T-helper 9 cell (primary cell): ENCODE measurements around the gene OCA2.

Experiments used
- DNase-seq: peaks from one replicate; pipeline ENCODE4 v3.0.0-alpha.2; 2020

OCA2 gene

DNA sequence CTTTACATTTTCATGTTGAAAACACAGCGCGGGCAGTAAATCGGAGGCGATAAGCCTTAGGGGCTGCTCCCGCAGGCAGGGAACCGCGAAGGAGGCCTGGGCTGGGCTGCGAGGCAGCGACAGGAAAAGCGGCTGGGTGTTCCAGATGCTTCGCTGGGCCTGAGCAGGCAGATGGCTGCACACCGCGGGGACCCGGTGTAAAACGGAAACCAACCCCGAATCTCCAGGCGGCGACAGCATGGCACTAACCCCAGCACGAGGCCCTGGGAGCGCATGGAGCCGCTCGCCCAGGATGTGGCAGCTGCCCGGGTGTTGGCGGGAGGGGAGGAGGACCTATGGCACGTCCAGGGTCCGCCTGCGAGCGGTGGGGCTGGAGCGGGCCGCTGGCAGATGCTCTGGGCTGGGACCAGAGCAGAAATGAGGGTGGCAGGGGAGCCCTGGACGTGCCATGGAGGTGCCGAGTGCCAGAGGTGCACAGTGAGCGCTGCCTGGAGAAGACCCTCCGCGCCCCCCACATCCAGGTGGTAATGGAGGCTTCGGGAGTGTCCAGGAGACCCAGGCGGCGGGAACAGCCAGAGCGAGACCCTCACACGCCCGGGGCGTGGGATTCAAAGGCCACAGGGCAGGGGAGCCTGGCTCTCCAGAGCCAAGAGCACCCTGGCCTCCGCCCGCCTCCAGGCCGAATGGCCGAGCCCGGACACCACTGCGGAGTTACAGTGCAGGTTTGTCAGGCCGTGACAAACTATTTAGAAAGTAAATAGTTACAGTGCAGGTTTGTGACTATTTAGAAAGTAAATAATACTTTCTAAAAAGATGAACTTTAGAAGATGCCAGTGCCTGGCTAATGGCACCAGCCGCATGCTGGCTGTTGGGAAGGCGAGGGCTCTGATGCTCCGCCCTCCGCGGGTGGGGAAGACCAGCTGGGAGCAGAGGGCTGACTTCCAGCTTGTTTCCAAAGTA lies 293.6 kb downstream of the OCA2 start:
- no peak for DNase-seq

DNA sequence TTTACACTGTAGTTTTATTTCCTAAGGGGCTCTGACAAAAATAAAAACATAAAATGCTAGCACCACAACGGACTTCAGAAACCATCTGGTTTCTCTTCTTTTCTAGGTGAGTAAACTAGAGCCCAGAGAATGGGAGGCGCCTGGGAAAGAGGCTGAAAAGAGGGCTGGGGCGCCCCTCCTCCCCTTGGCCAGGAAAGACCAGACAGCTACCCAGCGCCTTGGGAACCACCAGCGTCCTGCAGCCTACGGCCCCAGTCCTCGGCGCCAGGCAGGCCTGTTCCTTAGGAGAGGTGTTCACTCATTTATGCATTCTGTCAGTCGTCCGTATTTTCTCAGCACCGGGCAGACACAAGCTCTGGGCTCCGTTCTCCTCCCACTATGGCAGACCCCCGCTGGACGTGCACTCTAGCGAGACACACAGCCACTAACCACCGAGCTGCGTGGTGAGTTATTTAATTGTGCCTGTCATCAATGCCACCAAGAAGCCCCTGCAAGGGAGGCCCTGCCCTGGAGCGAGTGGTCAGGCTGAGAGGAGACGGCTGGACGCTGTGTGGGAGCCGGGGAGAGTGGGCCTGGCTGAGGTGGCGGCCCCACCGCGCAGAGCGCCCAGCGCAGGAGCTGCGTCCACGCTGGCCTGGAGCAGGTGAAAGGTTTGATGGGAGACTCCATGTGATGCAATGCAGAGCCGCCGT lies 294.4 kb downstream of the OCA2 start:
- no peak for DNase-seq

DNA sequence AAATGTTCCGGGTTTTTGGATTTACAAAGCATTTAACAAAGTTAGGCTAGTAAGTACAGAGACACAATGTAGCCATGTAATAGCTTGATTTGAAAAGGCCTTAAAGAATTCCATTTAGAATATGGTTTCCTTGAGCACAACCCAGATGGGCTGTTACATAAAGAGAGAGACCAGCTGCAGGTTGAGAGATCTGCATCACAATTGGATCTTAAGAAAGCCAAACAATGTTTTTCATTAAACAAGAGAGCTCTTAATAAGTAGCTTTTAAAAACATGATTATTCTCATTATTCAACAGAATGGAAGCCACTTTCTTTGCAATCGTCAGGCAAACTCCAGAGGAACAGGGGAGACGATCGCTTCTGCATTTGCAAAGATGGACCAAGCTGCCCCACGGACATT lies 300.3 kb downstream of the OCA2 start:
- DNase-seq, result no peak

DNA sequence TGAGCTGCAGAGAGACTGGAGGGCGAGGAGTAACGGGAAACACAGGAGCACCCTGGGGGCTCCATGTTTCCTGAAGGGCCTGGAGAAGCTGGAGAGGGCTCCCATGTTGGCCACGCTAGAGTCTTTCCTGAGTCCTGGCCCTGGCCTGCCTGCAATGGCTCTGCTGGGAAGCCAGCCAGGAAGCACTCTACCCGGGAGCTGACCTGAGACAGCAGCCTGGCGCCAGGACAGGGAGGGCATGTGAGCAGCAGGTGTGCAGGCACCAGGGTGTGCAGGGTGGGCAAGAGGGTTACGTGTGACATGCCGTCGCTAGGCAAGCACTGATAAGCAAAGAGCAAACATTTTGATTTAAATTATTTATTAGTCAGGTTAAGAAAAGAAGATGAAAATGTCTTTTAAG lies 301.4 kb downstream of the OCA2 start:
- no peak for DNase-seq

DNA sequence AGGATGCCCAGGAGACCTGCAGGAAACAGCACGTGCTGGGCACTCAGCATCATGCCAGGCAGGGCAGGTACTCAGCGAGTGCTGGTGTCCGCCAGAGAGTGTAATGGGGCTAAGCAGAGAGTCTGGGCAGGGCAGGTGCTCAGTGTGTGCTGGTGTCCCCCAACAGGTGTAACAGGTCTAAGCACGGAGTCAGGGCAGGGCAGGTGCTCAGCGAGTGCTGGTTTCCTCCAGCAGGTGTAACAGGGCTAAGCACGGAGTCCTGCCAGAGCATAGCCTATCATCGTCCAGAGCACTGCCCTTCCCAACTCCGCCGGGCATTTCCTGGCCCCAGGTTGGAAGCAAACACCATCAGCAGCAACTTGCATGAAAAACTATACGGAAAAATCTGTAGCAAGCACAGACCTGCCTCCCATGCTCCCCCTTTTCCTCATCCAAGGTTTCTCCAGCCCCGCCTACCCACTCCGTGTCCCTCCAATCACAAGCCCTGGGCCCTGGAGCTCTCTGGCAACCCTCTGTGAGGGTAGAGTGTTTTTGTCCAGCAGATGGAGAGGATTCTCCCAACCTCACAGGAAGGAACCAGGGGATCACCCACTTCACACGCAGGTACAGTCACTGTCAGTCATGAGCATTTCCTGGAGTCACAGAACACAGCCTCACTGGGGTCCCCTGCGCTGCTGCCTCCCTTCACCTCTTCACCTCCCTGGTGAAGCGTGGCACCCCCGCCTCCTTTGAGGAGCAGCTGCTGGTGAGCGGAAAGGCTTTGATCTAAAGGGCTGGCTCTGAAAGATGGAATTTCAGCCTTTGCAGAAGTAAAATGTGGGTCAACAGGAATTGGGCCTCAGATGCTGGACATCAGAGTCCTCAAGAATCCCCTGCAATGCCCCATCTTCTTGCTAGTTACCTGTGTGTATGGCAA lies 302.5 kb downstream of the OCA2 start:
- DNase-seq, result no peak

DNA sequence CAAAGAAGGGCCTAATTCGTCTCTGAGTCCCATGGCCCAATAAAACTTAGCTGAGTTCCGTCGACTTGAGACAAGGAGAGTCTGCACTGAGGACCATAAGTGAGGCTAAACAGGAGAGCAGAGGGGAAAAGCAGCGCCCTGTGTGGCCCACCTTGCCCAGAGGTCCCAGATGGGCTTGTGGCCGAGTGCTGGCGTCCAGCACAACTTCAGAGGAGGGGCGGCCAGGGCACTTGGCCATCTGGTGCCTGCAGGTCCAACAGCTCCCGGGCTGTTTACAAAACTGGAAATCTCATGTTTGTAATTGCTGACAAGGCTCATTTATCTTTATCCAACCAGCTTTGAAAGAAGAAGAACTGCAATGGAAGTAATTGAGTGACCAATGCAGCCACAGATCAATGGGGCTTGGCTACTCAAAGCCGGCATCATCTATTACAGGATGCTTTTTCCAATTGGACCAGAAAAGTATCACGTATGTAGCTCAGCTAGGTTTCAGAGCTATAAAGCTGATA lies 306.3 kb downstream of the OCA2 start:
- DNase-seq, result no peak

DNA sequence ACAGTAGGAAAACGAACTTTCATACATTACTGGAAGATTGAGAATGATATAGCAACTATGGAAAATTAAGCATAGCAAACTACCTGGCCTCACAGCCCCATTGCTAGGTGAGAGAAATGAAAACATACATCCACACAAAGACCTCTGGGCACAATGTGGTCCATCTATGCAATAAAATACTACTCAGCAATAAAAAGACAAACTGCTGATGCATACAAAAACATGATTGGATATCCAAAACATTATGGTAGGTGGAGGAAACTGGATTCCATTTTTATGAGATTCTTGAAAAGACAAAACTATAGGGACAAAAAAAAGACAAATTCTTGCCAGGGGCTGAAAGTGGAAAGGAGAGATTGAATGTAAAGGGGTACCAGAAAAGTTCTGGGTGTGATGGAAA lies 308.8 kb downstream of the OCA2 start:
- DNase-seq, result no peak

DNA sequence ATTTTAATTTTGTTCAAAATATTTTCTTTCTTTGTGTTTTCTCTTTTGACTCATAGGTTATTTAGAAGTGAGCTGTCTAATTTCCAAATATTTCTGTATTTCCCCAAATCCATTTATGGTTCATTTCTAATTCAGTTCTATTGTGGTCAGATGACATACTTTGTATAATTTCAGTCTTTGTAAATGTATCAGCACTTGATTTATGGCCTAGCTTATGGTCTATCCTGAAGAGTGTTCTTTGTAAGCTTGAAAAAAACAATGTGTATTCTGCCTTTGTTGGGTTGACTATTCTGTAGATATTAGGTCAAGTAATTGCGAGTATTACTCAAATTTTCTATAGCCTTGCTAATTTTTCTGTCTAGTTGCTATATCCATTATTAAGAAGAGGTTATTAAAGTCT lies 311.2 kb downstream of the OCA2 start:
- DNase-seq, result no peak

DNA sequence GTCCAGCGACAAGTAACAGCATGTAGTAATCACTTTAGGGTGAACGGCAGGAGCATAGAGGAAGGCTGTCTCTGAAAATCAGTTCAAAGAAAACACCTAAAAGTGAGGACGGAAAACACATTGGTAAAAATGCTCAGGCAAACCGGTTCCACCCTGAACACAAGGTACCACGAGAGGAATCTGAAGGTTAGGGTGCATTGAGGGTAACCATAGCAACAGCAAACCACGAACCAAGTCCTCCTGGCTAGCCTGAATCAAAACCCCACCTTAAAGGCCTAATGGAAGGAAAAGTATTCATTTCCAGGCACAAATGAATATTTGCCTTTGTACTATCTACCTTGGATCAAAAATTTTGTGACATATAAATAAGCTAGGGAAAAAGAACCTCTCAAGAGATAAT lies 315.0 kb downstream of the OCA2 start:
- no peak for DNase-seq

DNA sequence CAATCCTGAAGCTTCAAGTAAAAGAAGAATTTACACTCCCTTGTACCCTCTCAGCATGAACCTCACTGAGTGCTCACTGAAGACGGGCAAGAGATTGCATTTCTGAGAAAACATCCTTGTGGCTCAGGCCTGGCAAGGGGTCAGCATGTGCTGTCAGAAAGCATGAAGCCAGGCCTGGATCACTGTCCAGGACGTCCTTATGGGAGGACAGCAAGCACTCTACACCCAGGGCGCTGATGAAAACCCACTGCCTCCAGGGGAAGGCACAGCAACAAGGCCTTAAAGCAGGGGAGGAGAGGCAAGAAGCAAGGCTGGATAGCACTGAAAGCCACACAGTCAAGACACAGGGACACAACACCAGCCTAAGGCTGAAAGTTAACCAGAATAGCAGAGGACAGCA lies 315.4 kb downstream of the OCA2 start:
- DNase-seq, result no peak

DNA sequence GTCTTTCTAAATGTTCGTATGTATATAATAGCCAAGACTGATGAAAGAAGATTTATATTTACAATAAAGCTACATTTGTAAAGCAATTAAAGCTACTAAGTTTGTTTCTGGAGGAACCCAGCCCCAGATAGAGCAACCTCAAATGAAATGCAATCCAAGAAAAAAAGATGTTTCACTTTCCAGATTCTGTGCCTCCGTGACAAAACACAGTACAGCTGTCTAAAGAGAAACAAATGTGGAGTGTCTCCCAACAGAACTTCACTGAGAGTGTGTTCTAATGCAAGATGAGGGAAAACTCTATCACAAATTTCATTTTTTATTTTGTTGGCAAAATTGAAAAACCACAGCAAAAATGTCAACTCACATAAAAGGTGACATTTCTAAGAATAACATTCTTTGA lies 317.0 kb downstream of the OCA2 start:
- no peak for DNase-seq

DNA sequence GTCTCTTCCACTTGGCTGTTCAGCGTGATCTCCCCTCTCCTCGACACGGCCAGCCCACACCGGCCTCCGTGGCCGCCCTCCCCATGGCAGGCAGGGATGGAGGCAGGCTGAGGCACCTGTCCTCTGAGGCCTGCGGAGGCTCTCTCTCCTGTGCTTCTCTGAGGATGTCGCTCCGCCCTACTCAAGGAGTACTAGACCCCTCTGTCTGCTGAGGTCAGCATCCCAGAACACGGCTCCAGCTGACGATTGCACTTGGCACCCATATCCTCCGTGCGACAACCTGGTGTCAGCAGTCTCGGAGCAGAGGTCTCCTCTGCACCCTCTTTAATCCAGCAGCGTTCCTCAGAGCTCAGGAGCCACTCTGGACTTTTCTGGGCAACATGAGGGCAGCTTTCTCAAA lies 322.6 kb downstream of the OCA2 start:
- no peak for DNase-seq

DNA sequence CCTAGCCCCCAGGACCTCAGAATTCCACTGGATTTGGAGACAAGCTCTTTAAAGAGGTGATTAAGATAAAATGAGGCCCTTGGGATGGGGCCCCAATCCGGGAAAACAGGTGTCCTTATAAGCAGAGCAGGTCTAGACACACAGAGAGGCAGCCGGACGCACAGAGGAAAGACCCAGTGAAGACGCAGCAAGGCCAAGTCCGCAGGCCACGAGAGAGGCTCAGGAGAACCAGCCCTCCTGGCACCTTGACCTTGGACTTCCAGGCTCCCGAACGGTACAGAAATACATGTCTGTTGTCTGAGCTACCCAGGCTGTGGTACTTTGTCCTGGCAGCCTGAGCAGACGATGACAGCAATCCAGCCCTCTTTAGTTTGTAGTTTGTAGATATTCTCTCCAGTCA lies 324.5 kb downstream of the OCA2 start:
- DNase-seq, result no peak

DNA sequence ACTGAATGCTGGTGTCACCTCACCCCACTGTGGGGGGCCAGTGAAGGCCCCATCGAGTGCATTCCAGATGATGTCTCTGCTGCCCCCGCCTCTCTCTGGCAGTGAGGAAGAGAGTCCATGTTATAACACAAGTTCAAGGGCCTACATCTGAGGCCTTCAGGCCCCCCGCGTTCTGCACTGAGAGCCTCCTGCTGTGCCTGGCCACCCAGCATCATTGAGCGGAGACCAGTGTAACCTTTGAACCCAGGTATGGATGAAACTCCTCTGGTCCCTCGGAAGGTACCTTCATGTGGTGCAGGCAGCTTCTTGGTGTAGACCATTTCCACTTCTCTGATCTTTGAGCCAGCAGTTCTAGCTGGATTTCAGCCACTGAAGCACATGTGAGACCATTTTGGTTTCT lies 324.9 kb downstream of the OCA2 start:
- DNase-seq, result no peak

DNA sequence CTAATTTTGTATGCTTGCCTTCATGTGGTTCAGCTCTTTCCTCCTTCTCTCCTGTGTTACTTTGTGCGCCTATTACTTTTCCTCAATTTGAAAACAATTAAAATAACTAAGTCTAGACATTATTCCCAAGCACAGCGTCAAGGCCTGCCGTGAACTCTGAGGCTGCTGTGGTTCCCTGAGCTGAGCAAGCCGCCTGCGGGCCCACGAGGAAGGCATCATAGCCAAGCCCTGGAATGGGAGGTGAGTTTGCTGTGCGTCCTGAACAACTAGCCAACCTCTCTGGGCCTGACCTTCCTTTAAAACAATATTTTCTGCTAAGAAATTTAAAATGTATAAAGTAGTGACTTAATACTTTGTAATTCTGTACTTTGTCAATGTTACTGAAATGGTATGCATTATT lies 327.2 kb downstream of the OCA2 start:
- no peak for DNase-seq

DNA sequence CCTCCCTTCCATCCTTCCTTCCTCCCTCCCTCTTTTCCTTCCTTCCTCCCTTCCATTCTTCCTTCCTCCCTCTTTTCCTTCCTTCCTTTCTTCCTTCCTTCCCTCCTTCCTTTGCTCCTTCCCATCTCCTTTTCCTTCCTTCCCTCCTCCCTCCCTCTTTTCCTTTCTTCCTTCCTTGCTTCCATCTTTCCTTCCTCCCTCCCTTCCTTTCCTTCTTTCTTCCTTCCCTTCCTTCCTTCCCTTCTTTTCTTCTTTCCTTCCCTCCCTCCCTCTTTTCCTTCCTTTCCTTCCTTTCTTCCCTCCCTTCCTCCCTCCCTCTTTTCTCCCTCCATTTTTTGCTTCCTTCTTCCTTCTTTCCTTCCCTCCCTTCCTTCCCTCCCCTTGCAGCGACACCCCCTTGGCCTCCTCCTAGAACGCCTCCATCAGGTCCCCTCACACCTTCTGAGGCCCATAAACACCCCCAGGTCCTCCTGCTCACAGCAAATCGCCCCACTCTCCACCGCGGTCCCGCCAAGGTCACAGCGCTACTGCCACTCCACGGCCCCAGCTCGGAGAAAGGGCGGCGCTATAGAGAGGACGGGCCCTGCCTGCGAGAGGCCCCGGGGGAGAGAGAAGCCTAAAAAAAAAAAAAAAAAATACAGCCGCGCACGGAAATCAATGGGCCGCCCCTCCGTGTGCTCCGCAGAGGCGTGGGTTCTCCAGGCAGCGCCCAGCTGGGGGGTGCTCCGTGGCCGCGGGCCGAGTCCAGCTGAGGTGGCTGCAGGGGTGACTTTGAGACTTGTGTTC lies 328.2 kb downstream of the OCA2 start:
- no peak for DNase-seq

DNA sequence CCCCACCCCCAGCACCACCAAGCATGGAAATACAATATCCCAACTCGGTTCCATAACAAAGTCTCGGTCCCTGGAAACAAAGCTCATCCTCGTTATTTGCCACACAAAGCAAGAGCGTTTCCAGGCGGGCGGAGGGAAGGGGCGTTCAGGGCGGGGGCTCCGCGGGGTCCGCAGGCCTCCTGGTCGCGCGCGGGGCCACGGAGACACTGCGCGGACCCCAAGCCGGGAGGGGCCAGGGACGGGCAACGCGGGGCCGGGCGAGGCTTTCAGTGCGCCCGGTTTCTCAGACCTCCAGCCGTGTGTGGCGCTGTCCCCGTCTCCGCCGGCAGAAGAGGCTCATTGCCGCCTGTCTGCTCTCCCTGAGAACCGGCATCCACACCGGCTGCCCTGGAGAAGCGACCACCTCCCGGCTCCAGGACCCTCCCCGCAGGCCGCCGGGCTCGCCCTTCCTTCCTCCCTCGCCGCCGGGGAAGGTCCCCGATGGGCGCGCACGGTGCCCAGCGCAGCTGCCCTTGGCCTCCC lies 329.0 kb downstream of the OCA2 start:
- DNase-seq, result no peak

DNA sequence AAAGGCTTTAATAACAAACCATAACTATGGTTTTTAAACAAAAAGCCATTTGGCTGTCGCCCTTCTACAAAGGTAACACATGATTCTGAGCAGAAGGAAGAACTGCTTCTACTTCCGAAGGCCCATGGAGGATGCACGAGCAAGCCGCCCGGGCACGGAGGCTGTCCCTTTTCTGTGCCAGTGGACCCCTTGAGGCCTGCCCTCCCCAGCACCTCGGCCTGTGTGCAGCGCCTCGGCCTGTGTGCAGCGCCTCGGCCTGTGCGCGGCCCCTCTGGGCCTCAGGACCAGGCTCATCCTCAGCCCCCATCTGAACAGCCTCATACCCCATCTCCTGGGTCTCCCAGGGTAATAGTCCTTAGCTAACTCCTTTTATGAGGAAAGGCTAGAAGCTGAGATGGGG lies 329.5 kb downstream of the OCA2 start:
- DNase-seq, result no peak

DNA sequence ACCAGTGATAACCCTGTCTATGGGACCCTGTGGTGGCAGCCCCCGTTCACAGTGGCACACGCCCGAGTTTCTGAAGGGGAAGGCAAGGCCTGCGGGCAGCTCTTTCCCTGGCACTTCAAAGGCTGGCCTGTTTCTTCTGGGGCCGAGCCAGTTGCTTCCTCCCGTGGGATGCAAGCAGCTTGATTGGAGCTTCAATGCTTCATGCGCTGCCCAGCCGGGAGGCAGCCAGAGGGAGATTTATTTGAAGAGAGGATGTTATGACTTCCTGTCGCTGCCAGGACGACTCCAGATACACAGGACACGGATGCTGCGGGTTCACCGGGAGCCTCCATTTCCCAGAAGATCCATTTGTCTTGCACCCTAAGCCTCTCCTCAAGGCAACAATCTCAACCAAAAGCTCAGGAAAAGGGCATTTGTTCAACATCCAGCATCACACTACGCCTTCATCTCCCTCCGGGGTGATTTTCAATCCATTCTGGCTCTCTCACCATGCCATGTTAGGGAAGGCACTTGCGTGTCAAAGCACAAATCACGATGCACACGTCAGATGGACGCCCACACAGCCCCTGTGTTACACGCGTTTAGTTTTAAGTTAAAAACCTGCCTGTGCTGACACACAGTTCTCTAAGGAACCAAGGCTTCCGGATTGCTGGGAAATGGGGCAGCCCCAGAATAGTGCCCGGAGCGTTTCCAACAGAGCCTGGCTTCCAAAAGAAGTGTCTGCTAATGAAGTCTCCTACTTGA lies 330.2 kb downstream of the OCA2 start:
- no peak for DNase-seq

DNA sequence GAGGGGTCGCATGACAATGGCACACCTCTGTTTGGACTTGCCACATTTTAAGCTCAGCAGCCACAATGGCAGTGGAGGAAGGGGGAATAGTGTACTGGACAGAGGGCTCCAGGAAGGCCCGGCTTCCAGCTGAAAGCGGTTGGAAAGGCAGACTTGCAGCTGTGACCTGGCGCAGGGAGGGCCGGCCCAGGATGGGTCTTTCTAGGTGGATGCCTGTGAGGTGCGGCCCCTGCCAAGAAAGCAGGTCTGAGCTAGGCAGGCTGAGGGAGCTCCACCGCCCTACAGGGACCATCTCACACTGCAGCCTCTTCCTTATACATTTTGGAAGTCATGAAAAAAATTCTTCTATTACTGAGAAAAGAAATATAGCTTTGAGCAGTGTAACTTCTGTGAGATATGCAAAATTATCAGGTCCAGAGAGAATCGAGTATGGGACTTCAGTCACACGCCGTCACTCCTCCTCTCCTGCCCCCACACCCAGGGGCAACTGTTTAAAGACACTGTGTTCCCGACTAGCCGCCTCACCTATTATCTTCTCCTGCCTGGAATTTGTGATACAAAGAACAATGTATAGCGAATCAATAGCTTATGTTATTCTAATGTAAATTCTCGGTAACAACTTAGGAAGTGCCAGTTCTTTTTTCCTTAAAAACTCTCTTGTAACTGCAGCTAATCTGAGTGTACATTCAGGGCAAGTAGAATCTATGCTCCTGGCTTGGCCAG lies 331.0 kb downstream of the OCA2 start:
- no peak for DNase-seq
